HepG2 (cell line): ENCODE data around the gene CCSER1. TPM values are rescaled to one million over a fixed set of nuclear protein-coding genes. Genes with fewer than 3 reads are reported as not detected.
"Not testable (repeated sequence)": the region's sequence is repeated elsewhere in the genome, so short reads cannot be mapped to it uniquely, and the experiment has no call there.

ENCODE experiments used
- ATAC-seq: fragments of 200-7000 bp; cut with Tn5 transposase; 3 replicates; pipeline ENCODE4 v1.9.1; 2020; ENCODE audit warnings: mild to moderate bottlenecking, moderate library complexity
- BruUV-seq: library from RNA; stranded (reverse); fragments of 400-500 nt; replicated peaks from 2 replicates; lab custom pipeline; 2021; lab: Mats Ljungman, UMichigan
- CTCF ChIA-PET: fragments of 300-600 bp; formaldehyde crosslinking; extraction: SDS; loops from one replicate; lab custom pipeline; 2021; ENCODE audit warnings: low total read pairs, inconsistent platforms, low intra/inter-chr PET ratio; lab: Yijun Ruan, JAX
- POLR2A ChIA-PET: fragments of 350-600 bp; sonication (Branson Sonifier 250); formaldehyde crosslinking; loops from one replicate; lab custom pipeline; 2020; ENCODE audit warnings: antibody characterized with exemption, inconsistent platforms; lab: Yijun Ruan, JAX
- DNase-seq: peaks from one replicate; pipeline ENCODE4 v3.0.0-alpha.2; 2015; ENCODE audit warnings: low spot score
- FAIRE-seq: peaks from 3 replicates; lab custom pipeline; 2011; peaks lifted over from hg19 to GRCh38; lab: Jason Lieb, UNC
- H2AFZ ChIP-seq: one replicate; pipeline ENCODE4 v1.6.1; 2011; ENCODE audit warnings: low read length, inconsistent platforms
- H3K27ac ChIP-seq: fragments of 300-600 bp; 3 replicates; pipeline ENCODE4 v1.8.0; 2011; ENCODE audit warnings: mixed run types, mild to moderate bottlenecking, mixed read lengths, low read length, inconsistent platforms; ENCODE audit not compliant: insufficient read depth; ENCODE audit errors: extremely low read length
- H3K27me3 ChIP-seq, 2 experiments: fragments of 200-600 bp in 1 of 2; 2 replicates in 1 of 2; 3 replicates in 1 of 2; pipeline versions ENCODE4 v1.6.0 to v1.8.0; 2011; ENCODE audit warnings: low read length in 2 of 2, mild to moderate bottlenecking in 2 of 2, moderate library complexity in 2 of 2, inconsistent platforms in 1 of 2; ENCODE audit not compliant: insufficient read depth in 2 of 2, control insufficient read depth in 1 of 2
- H3K36me3 ChIP-seq, 2 experiments: fragments of 200-600 bp in 1 of 2; replicated peaks in 1 of 2; 2 replicates in 1 of 2; 3 replicates in 1 of 2; pipeline versions ENCODE4 v1.5.1 to v1.8.0; 2011; ENCODE audit warnings: low read length in 2 of 2, inconsistent platforms in 1 of 2; ENCODE audit not compliant: insufficient read depth in 2 of 2, control insufficient read depth in 1 of 2
- H3K4me1 ChIP-seq: 2 replicates; pipeline ENCODE4 v1.5.1; 2012; ENCODE audit warnings: low read length, inconsistent platforms; ENCODE audit not compliant: insufficient read depth
- H3K4me2 ChIP-seq: 2 replicates; pipeline ENCODE4 v1.6.0; 2011; ENCODE audit warnings: low read depth, low read length, inconsistent platforms
- H3K4me3 ChIP-seq, 3 experiments: fragments of 200-600 bp in 1 of 3; sonication (generic), shearing (Covaris generic) in 1 of 3; replicated peaks in 1 of 3; 2 replicates each; pipeline ENCODE4 v1.5.1; 2011 to 2016; ENCODE audit warnings: low read length in 3 of 3, inconsistent platforms in 2 of 3, low read depth in 2 of 3, mild to moderate bottlenecking in 2 of 3, control low read depth in 1 of 3, mixed read lengths in 1 of 3; ENCODE audit not compliant: insufficient read depth in 1 of 3
- H3K79me2 ChIP-seq: one replicate; pipeline ENCODE4 v1.6.1; 2011; ENCODE audit warnings: low read length, inconsistent platforms; ENCODE audit not compliant: insufficient read depth
- H3K9ac ChIP-seq: 2 replicates; pipeline ENCODE4 v1.6.0; 2011; ENCODE audit warnings: mild to moderate bottlenecking, low read depth, low read length, inconsistent platforms; ENCODE audit not compliant: insufficient read depth
- H3K9me3 ChIP-seq: 2 replicates; pipeline ENCODE4 v1.5.1; 2012; ENCODE audit warnings: mild to moderate bottlenecking, low read length
- H4K20me1 ChIP-seq: 2 replicates; pipeline ENCODE4 v1.6.0; 2011; ENCODE audit warnings: inconsistent platforms, mild to moderate bottlenecking, low read length, moderate library complexity; ENCODE audit not compliant: insufficient read depth
- NCOA5 ChIP-seq: sonication (generic); formaldehyde crosslinking; IDR thresholded peaks from 2 replicates; pipeline ENCODE4 v1.4.0; 2020; ENCODE audit warnings: missing genetic modification reagents
- ZIK1 ChIP-seq: sonication (generic); formaldehyde crosslinking; IDR thresholded peaks from 2 replicates; pipeline ENCODE4 v1.5.0; 2020; ENCODE audit warnings: mild to moderate bottlenecking, low read depth, missing genetic modification reagents, borderline replicate concordance
- ZNF530 ChIP-seq: sonication (generic); formaldehyde crosslinking; IDR thresholded peaks from 2 replicates; pipeline ENCODE4 v1.5.0; 2020; ENCODE audit warnings: low read depth, mild to moderate bottlenecking, missing genetic modification reagents
- WGBS: methylation state at CpG from one replicate; pipeline ENCODE4 v1.1.6; 2017; ENCODE audit warnings: low lambda C conversion rate; 5-methylcytosine and 5-hydroxymethylcytosine counted together
- in situ Hi-C: cut with HindIII; loops from 2 replicates; pipeline ENCODE4 v1.10.0; 2017; ENCODE audit warnings: low pct_unique_long_range_greater_than_20kb; ENCODE audit not compliant: extremely low pct_ligation_motif_present
- intact Hi-C: fragments of 100-400 bp; cut with micrococcal nuclease; formaldehyde crosslinking; loops from one replicate; pipeline ENCODE4 v1.10.0; 2022; ENCODE audit not compliant: unreplicated experiment
- polyA plus RNA-seq, 8 experiments: library from polyadenylated mRNA; depleted of rRNA in 3 of 8; stranded (reverse) in 7 of 8; unstranded in 1 of 8; fragments of >200 nt; fragmentation: Illumina TruSeq in 4 of 8; extraction: Trizol in 4 of 8; gene quantifications; 2 replicates each; pipeline versions ENCODE4 v1.2.1 to v1.2.3, GENCODE V29; 2011 to 2016; ENCODE audit warnings: low read depth in 4 of 8, missing spikeins in 1 of 8, mixed read lengths in 1 of 8; ENCODE audit not compliant: insufficient read depth in 1 of 8
- total RNA-seq, 5 experiments: library from RNA; depleted of rRNA; stranded (reverse); fragments of >200 nt; fragmentation: Illumina TruSeq; extraction: Trizol; gene quantifications; 2 replicates each; pipeline ENCODE4 v1.2.3, GENCODE V29; 2016; ENCODE audit warnings: low read depth in 1 of 5
- TF ChIP-seq, protein P1 (sequence below): sonication (generic); formaldehyde crosslinking; IDR thresholded peaks from 2 replicates; pipeline ENCODE4 v1.9.0; 2022; ENCODE audit warnings: low read depth, missing genetic modification reagents
- TF ChIP-seq, protein P2 (sequence below): sonication (generic); formaldehyde crosslinking; IDR thresholded peaks from 2 replicates; pipeline ENCODE4 v1.8.1; 2023; ENCODE audit warnings: missing genetic modification reagents, mild to moderate bottlenecking, borderline replicate concordance

Gene CCSER1
- total and polyA plus RNA-seq, 2 of the 13 experiments (the other 11 are each of a cell fraction or from before 2014, with no cell fraction given), result not detected

DNA sequence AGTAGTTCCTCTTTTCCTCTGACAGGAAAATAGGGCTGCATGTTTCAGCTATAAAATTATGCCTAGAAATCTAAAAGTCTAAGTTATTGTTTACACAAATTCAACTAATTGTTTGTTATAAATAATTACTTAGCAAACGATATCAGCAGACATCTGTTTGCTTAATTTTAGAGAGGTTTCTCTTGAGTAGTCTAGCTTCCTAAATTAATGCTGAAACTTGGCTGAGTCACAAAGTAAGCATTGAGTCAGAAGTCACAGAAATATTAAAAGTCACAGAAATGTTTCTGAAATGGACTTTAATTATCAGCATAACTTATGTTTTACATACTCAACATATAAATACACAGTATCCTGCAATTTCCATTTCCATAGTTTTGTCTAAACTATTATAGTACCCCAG is 1044.0 kb downstream of the CCSER1 start (continued):
- TF ChIP-seq, protein P1, sequence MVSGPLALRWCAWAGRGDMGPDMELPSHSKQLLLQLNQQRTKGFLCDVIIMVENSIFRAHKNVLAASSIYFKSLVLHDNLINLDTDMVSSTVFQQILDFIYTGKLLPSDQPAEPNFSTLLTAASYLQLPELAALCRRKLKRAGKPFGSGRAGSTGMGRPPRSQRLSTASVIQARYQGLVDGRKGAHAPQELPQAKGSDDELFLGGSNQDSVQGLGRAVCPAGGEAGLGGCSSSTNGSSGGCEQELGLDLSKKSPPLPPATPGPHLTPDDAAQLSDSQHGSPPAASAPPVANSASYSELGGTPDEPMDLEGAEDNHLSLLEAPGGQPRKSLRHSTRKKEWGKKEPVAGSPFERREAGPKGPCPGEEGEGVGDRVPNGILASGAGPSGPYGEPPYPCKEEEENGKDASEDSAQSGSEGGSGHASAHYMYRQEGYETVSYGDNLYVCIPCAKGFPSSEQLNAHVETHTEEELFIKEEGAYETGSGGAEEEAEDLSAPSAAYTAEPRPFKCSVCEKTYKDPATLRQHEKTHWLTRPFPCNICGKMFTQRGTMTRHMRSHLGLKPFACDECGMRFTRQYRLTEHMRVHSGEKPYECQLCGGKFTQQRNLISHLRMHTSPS, result no peak
- TF ChIP-seq ZNF530 (CRISPR knock-in tag) (no peak), ZIK1 (no peak), NCOA5 (CRISPR knock-in tag) (no peak)
- TF ChIP-seq, protein P2, sequence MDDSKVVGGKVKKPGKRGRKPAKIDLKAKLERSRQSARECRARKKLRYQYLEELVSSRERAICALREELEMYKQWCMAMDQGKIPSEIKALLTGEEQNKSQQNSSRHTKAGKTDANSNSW (CRISPR knock-in tag), result no peak

DNA sequence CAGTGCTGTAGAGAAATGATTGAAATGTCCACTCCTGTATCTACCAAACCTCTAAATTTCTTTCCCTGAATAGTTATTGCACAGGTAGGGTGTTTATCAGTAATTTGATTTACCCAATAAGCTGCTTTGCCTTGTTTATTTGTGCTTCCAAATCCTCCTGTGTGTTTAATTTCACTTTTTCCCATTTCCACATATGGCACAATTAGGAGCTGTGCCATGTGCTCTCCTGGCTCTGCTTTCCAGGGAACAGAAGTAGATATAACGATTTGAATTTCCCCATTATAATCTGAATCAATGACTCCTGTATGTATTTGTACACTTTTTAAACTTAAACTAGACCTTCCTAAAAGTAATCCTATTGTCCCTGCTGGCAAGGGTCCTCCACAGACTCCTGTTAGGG is 1057.9 kb downstream of the CCSER1 start:
- H4K20me1 ChIP-seq, POLR2A ChIA-PET, H3K4me1 ChIP-seq, in situ Hi-C loops, FAIRE-seq, ATAC-seq, H3K9ac ChIP-seq, H3K4me3 ChIP-seq, BruUV-seq, CTCF ChIA-PET, H3K36me3 ChIP-seq, H2AFZ ChIP-seq, H3K27me3 ChIP-seq, DNase-seq, H3K9me3 ChIP-seq, H3K79me2 ChIP-seq, intact Hi-C loops, H3K27ac ChIP-seq, H3K4me2 ChIP-seq: not testable (repeated sequence)
- 5% methylated on average over 1 of the region's 1 CpG for WGBS
